ENCODE data around the gene KRT84. TPM values are rescaled to one million over a fixed set of nuclear protein-coding genes. Genes with fewer than 3 reads are reported as not detected.

The KRT84 gene
- total RNA-seq, 4 donors from 2014 or later, result 0.49 to 2.1 (median 0.65) TPM; not detected in 1

DNA sequence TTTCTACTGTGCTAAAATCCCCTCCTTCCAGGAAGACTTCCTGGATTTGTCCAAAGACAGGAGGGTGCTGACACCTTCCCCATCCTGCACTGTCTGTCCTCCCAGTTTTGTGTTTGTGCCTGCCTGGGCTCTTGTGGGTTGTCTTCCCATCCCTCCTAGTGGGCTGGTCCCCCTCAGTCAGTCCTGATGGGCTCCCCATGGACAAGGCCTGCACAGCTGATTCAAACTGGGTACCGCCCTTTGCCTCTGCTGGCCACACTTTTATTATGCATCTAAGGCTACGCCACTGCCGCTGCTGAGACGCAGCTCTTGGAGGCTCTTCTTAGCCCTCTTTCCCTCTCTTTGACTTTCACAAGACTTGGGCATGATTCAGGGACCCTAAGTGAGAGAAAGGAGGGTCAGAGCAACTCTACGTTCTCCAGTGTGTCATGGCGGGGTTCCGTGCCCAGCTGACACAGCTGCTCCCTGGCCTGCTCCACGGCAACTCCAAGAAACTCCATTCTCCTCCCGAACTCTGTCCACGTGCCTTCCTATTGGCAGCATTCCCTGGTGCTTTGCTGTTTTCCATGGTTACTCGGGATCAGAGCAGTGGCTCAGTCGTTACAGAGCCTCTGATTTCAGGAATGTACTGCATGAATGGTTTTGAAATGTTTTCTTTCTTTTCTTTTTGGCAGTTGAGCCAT, 14.4 kb downstream of the KRT84 start:
- 66% methylated on average over 12 of the region's 12 CpGs for WGBS
- Histone ChIP-seq H3K27ac (peak overlapping the region; percentile 63), H3K9me3 (no peaks in the 10 kb centered on the region), H3K4me3 (no peak overlapping the region), H3K36me3 (no peaks in the 10 kb centered on the region), H3K27me3 (no peaks in the 10 kb centered on the region), H3K4me1 (peaks cover 14% of the 10 kb centered on the region)
- no peak for TF ChIP-seq EP300 (IDR thresholded peaks at IDR 0.05)
- peak in 1 of 3 donors; percentile 42 for TF ChIP-seq POLR2AphosphoS5 (IDR thresholded peaks at IDR 0.05)
- DNase-seq (ENCODE audit: low spot score in 2 of 2), result peak in 1 of 2 donors; percentile 90

DNA sequence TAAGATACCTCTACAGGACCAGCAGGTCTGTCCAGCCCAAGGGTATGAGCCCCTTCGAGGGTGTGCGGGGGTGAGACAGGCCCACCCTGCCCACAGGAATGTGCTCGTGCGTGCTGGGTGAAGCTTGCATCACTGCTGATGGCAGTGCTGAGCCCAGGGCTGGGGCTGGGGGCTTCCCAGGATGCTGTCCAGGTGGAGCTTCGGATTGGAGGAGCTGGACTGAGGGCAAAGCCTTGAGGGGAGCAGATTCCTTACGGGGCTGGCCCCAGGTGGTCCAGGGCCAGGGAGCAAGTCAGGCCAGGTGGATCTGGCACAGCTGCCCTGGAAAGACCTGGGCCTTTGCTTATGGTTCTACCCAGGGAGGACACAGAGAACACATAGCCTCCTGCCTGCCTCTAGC, 15.6 kb downstream of the KRT84 start:
- DNase-seq (ENCODE audit: low spot score in 2 of 2), result no peak
- TF ChIP-seq CTCF (IDR thresholded peaks at IDR 0.05), result no peak
- TF ChIP-seq POLR2AphosphoS5 (IDR thresholded peaks at IDR 0.05), result no peak
- no peak for TF ChIP-seq EP300 (IDR thresholded peaks at IDR 0.05)
- no peak for TF ChIP-seq POLR2A (IDR thresholded peaks at IDR 0.05)
- Histone ChIP-seq H3K36me3 (no peaks in the 10 kb centered on the region), H3K27me3 (no peaks in the 10 kb centered on the region), H3K4me3 (no peak overlapping the region), H3K9me3 (no peaks in the 10 kb centered on the region), H3K4me1 (peaks cover 14% of the 10 kb centered on the region), H3K27ac (no peak overlapping the region)
- no CpG with 5 or more reads among the region's 6 CpGs for WGBS

GRCh38 chr12:52369211-52369610, 16.2 kb downstream of the KRT84 start:
- no peaks in the 10 kb centered on the region for H3K9me3 ChIP-seq
- no peak for TF ChIP-seq CTCF (IDR thresholded peaks at IDR 0.05)
- TF ChIP-seq POLR2AphosphoS5 (IDR thresholded peaks at IDR 0.05), result no peak
- TF ChIP-seq POLR2A (IDR thresholded peaks at IDR 0.05), result no peak
- TF ChIP-seq EP300 (IDR thresholded peaks at IDR 0.05), result no peak
- WGBS, result 72% methylated on average over 2 of the region's 3 CpGs
- H3K4me1 ChIP-seq, result peaks cover 14% of the 10 kb centered on the region
- DNase-seq (ENCODE audit: low spot score in 2 of 2), result no peak
- H3K27ac ChIP-seq, result no peak overlapping the region
- no peaks in the 10 kb centered on the region for H3K36me3 ChIP-seq
- no peak overlapping the region for H3K4me3 ChIP-seq
- no peaks in the 10 kb centered on the region for H3K27me3 ChIP-seq

DNA sequence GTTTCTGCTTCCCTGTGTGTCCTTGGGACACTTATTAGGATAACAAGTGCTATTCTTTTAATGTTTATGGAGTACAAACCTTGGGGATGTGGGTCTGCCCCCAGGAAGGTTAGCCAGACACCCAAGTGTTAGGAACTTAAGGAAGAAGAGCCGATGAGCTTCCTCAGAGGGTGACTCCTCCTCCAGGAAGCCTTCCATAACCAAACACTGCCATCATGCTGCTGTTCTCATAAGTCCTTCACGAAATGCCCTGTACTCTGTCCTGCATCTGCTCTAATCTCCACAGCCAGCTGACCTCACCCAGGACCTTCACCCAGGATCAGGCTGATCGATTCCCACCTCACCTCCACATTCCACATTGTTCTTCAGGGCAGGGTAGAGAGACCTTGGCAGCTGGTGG, 16.9 kb downstream of the KRT84 start:
- no peaks in the 10 kb centered on the region for H3K36me3 ChIP-seq
- WGBS, result 95% methylated on average over 3 of the region's 3 CpGs
- DNase-seq (ENCODE audit: low spot score in 2 of 2), result no peak
- no peak overlapping the region for H3K4me3 ChIP-seq
- peaks cover 14% of the 10 kb centered on the region for H3K4me1 ChIP-seq
- TF ChIP-seq POLR2A (IDR thresholded peaks at IDR 0.05) (no peak), EP300 (IDR thresholded peaks at IDR 0.05) (no peak), POLR2AphosphoS5 (IDR thresholded peaks at IDR 0.05) (no peak), CTCF (IDR thresholded peaks at IDR 0.05) (no peak)
- no peaks in the 10 kb centered on the region for H3K27me3 ChIP-seq
- H3K9me3 ChIP-seq, result no peaks in the 10 kb centered on the region
- H3K27ac ChIP-seq, result no peak overlapping the region

- H3K9me3 ChIP-seq, result no peaks in the 10 kb centered on the region
- TF ChIP-seq POLR2A (IDR thresholded peaks at IDR 0.05) (no peak), EP300 (IDR thresholded peaks at IDR 0.05) (no peak), POLR2AphosphoS5 (IDR thresholded peaks at IDR 0.05) (no peak), CTCF (IDR thresholded peaks at IDR 0.05) (no peak)
- H3K4me1 ChIP-seq, result peaks cover 14% of the 10 kb centered on the region
- no peak for DNase-seq (ENCODE audit: low spot score in 2 of 2)
- no CpG with 5 or more reads among the region's 6 CpGs for WGBS
- H3K27me3 ChIP-seq, result no peaks in the 10 kb centered on the region
- no peaks in the 10 kb centered on the region for H3K36me3 ChIP-seq
- no peak overlapping the region for H3K4me3 ChIP-seq
- H3K27ac ChIP-seq, result no peak overlapping the region
Observed at GRCh38 chr12:52367876-52368275, 17.6 kb downstream of the KRT84 start.

Measured in suprapubic skin (tissue), 4 donors.